ENCODE data around the gene KLF2.
"Not testable (repeated sequence)": the region's sequence is repeated elsewhere in the genome, so short reads cannot be mapped to it uniquely, and the experiment has no call there.

The KLF2 gene

GRCh38 chr19:16324384-16325160 lies at the start of gene KLF2:
Gene KLF2 (plus strand): TSS chr19:16324826. CDS start chr19:16324924, 98 bp downstream.
- intact Hi-C loops (cut with DNase I): loop anchor here (5.0 kb wide), 1 partner anchor 42 kb away; no protein-coding TSS in a partner anchor
- peak; percentile 40 to 94 (median 62) for DNase-seq

- no peak for DNase-seq
- intact Hi-C loops (cut with DNase I): loop anchor here (5.0 kb wide), 1 partner anchor 47 kb away; no protein-coding TSS in a partner anchor
Observed at GRCh38 chr19:16280306-16280705, 44.3 kb upstream of the KLF2 start.

GRCh38 chr19:16281743-16282142 lies 42.9 kb upstream of the KLF2 start:
- intact Hi-C loops (cut with DNase I): loop anchor here (5.0 kb wide), 1 partner anchor 46 kb away; no protein-coding TSS in a partner anchor
- no peak for DNase-seq

- peak; percentile 29 to 91 (median 54) for DNase-seq
- intact Hi-C loops (cut with DNase I): loop anchor here (5.0 kb wide), 1 partner anchor 44 kb away; no protein-coding TSS in a partner anchor
Observed at GRCh38 chr19:16283210-16284061, 41.2 kb upstream of the KLF2 start.

- intact Hi-C loops (cut with DNase I): loop anchor here (5.0 kb wide), 1 partner anchor 43 kb away; no protein-coding TSS in a partner anchor
- DNase-seq: no peak
Observed at GRCh38 chr19:16284505-16284904, 40.1 kb upstream of the KLF2 start.

GRCh38 chr19:16285079-16285478 lies 39.5 kb upstream of the KLF2 start:
- intact Hi-C loops (cut with DNase I): not testable (repeated sequence)

GRCh38 chr19:16285769-16286498 lies 38.7 kb upstream of the KLF2 start:
- intact Hi-C loops (cut with DNase I): no loop called here
- DNase-seq: peak in 8 of 10 donors; percentile 19 to 90 (median 40)

More at GRCh38 chr19:16285079-16285478, 39.5 kb upstream of the KLF2 start:
- not testable (repeated sequence) for DNase-seq

- intact Hi-C loops (cut with DNase I): no loop called here
- no peak for DNase-seq
Observed at GRCh38 chr19:16288544-16288943, 36.1 kb upstream of the KLF2 start.

GRCh38 chr19:16289594-16289993 lies 35.0 kb upstream of the KLF2 start:
- DNase-seq: no peak
- intact Hi-C loops (cut with DNase I): no loop called here

GRCh38 chr19:16290692-16291091 lies 33.9 kb upstream of the KLF2 start:
- DNase-seq: no peak
- intact Hi-C loops (cut with DNase I): no loop called here

- DNase-seq: peak in 1 of 10 donors; percentile 21
- intact Hi-C loops (cut with DNase I): no loop called here
Observed at GRCh38 chr19:16293118-16294091, 31.2 kb upstream of the KLF2 start.

- intact Hi-C loops (cut with DNase I): no loop called here
- DNase-seq: no peak
Observed at GRCh38 chr19:16295057-16295456, 29.6 kb upstream of the KLF2 start.

- no peak for DNase-seq
- intact Hi-C loops (cut with DNase I): no loop called here
Observed at GRCh38 chr19:16296713-16297112, 27.9 kb upstream of the KLF2 start.

GRCh38 chr19:16297575-16298178 lies 26.9 kb upstream of the KLF2 start:
- intact Hi-C loops (cut with DNase I): no loop called here
- DNase-seq: no peak

- intact Hi-C loops (cut with DNase I): no loop called here
- DNase-seq: no peak
Observed at GRCh38 chr19:16298334-16298733, 26.3 kb upstream of the KLF2 start.

- no peak for DNase-seq
- intact Hi-C loops (cut with DNase I): no loop called here
Observed at GRCh38 chr19:16301999-16302694, 22.5 kb upstream of the KLF2 start.

- DNase-seq: no peak
- intact Hi-C loops (cut with DNase I): no loop called here
Observed at GRCh38 chr19:16303755-16304154, 20.9 kb upstream of the KLF2 start.

- DNase-seq; intact Hi-C loops (cut with DNase I): not testable (repeated sequence)
Observed at GRCh38 chr19:16304511-16304910, 20.1 kb upstream of the KLF2 start.

Measured in posterior cingulate gyrus (tissue), 11 donors.